ENCODE results near the gene MPG.

Gene MPG

GRCh38 chr16:42069-42457, 36.0 kb upstream of the MPG start:
- no peaks in the 10 kb centered on the region for H3K79me2 ChIP-seq (ENCODE audit: control insufficient read depth, insufficient read depth, low read length, poor library complexity)
- no peak overlapping the region for H2BK120ac ChIP-seq (ENCODE audit: insufficient read depth, low read length, poor library complexity)
- H3K4me2 ChIP-seq (ENCODE audit: low read length): no peak overlapping the region
- no peak for DNase-seq
- H4K12ac ChIP-seq (ENCODE audit: low read depth, low read length): no peak overlapping the region
- no peak overlapping the region for H3K9ac ChIP-seq (ENCODE audit: low read length)
- H3K9me3 ChIP-seq (ENCODE audit: insufficient read depth, low read depth, low read length): peaks cover 5% of the 10 kb centered on the region
- H2AK5ac ChIP-seq (ENCODE audit: low read length): no peak overlapping the region
- H3K4ac ChIP-seq (ENCODE audit: low read depth, low read length): no peak overlapping the region
- H2BK12ac ChIP-seq (ENCODE audit: low read length): no peak overlapping the region
- H3K4me1 ChIP-seq (ENCODE audit: control insufficient read depth in 1 of 2, insufficient read depth in 2 of 2, low read length in 2 of 2): no peaks in the 10 kb centered on the region
- H3K79me1 ChIP-seq (ENCODE audit: low read length): no peaks in the 10 kb centered on the region
- no peak overlapping the region for H2AFZ ChIP-seq (ENCODE audit: insufficient read depth, low read length, poor library complexity)
- H4K91ac ChIP-seq (ENCODE audit: low read depth, low read length): no peak overlapping the region
- no peak overlapping the region for H3K14ac ChIP-seq (ENCODE audit: low read length)
- H3K36me3 ChIP-seq (ENCODE audit: control insufficient read depth in 1 of 2, insufficient read depth in 2 of 2, low read length in 2 of 2): peaks cover 10 to 14% of the 10 kb centered on the region in 2 experiments
- no peaks in the 10 kb centered on the region for H3K27me3 ChIP-seq (ENCODE audit: insufficient read depth, low read length)
- WGBS (ENCODE audit: extremely low coverage, insufficient coverage, insufficient read length): no CpG with 5 or more reads among the region's 11 CpGs
- no peak overlapping the region for H3K18ac ChIP-seq (ENCODE audit: low read length)
- H3K27ac ChIP-seq (ENCODE audit: low read depth, low read length): no peak overlapping the region
- no peak overlapping the region for H3K23ac ChIP-seq (ENCODE audit: low read length)
- H3K4me3 ChIP-seq (ENCODE audit: low read depth, low read length): no peak overlapping the region
- no peak overlapping the region for H2BK5ac ChIP-seq (ENCODE audit: low read depth, low read length, poor library complexity)
- no peak overlapping the region for H4K8ac ChIP-seq (ENCODE audit: low read depth, low read length)

- Histone ChIP-seq H3K23ac (ENCODE audit: low read length) (no peak overlapping the region), H3K18ac (ENCODE audit: low read length) (no peak overlapping the region), H2AK5ac (ENCODE audit: low read length) (no peak overlapping the region), H2BK12ac (ENCODE audit: low read length) (no peak overlapping the region), H2BK5ac (ENCODE audit: low read depth, low read length, poor library complexity) (no peak overlapping the region), H4K12ac (ENCODE audit: low read depth, low read length) (no peak overlapping the region), H3K36me3 (ENCODE audit: control insufficient read depth in 1 of 2, insufficient read depth in 2 of 2, low read length in 2 of 2) (peaks cover 14 to 17% of the 10 kb centered on the region in 2 experiments), H3K9ac (ENCODE audit: low read length) (no peak overlapping the region), H3K4ac (ENCODE audit: low read depth, low read length) (no peak overlapping the region), H3K79me1 (ENCODE audit: low read length) (no peaks in the 10 kb centered on the region), H3K4me1 (ENCODE audit: control insufficient read depth in 1 of 2, insufficient read depth in 2 of 2, low read length in 2 of 2) (no peaks in the 10 kb centered on the region), H4K91ac (ENCODE audit: low read depth, low read length) (no peak overlapping the region), H3K4me3 (ENCODE audit: low read depth, low read length) (no peak overlapping the region), H3K27me3 (ENCODE audit: insufficient read depth, low read length) (no peaks in the 10 kb centered on the region), H3K9me3 (ENCODE audit: insufficient read depth, low read depth, low read length) (peaks cover 5% of the 10 kb centered on the region), H3K27ac (ENCODE audit: low read depth, low read length) (no peak overlapping the region), H3K4me2 (ENCODE audit: low read length) (no peak overlapping the region), H3K14ac (ENCODE audit: low read length) (no peak overlapping the region), H4K8ac (ENCODE audit: low read depth, low read length) (no peak overlapping the region), H2AFZ (ENCODE audit: insufficient read depth, low read length, poor library complexity) (no peak overlapping the region), H3K79me2 (ENCODE audit: control insufficient read depth, insufficient read depth, low read length, poor library complexity) (no peaks in the 10 kb centered on the region), H2BK120ac (ENCODE audit: insufficient read depth, low read length, poor library complexity) (no peak overlapping the region)
- WGBS (ENCODE audit: extremely low coverage, insufficient coverage, insufficient read length): no CpG with 5 or more reads among the region's 4 CpGs
- DNase-seq: no peak
Measured at GRCh38 chr16:42691-43090, 35.3 kb upstream of the MPG start.

- Histone ChIP-seq H2BK120ac (ENCODE audit: insufficient read depth, low read length, poor library complexity) (no peak overlapping the region), H2AFZ (ENCODE audit: insufficient read depth, low read length, poor library complexity) (no peak overlapping the region), H3K9me3 (ENCODE audit: insufficient read depth, low read depth, low read length) (peaks cover 5% of the 10 kb centered on the region), H3K27ac (ENCODE audit: low read depth, low read length) (no peak overlapping the region), H3K79me1 (ENCODE audit: low read length) (no peaks in the 10 kb centered on the region), H3K9ac (ENCODE audit: low read length) (no peak overlapping the region), H4K8ac (ENCODE audit: low read depth, low read length) (no peak overlapping the region), H3K79me2 (ENCODE audit: control insufficient read depth, insufficient read depth, low read length, poor library complexity) (no peaks in the 10 kb centered on the region), H4K91ac (ENCODE audit: low read depth, low read length) (no peak overlapping the region), H3K18ac (ENCODE audit: low read length) (no peak overlapping the region), H2AK5ac (ENCODE audit: low read length) (no peak overlapping the region), H3K27me3 (ENCODE audit: insufficient read depth, low read length) (no peaks in the 10 kb centered on the region), H2BK5ac (ENCODE audit: low read depth, low read length, poor library complexity) (no peak overlapping the region), H3K23ac (ENCODE audit: low read length) (no peak overlapping the region), H3K4me2 (ENCODE audit: low read length) (no peak overlapping the region), H4K12ac (ENCODE audit: low read depth, low read length) (no peak overlapping the region), H3K4me1 (ENCODE audit: control insufficient read depth in 1 of 2, insufficient read depth in 2 of 2, low read length in 2 of 2) (no peaks in the 10 kb centered on the region), H3K4ac (ENCODE audit: low read depth, low read length) (no peak overlapping the region), H3K4me3 (ENCODE audit: low read depth, low read length) (no peak overlapping the region), H3K14ac (ENCODE audit: low read length) (no peak overlapping the region), H2BK12ac (ENCODE audit: low read length) (no peak overlapping the region), H3K36me3 (ENCODE audit: control insufficient read depth in 1 of 2, insufficient read depth in 2 of 2, low read length in 2 of 2) (peaks cover 14 to 20% of the 10 kb centered on the region in 2 experiments)
- no peak for DNase-seq
- WGBS (ENCODE audit: extremely low coverage, insufficient coverage, insufficient read length): no CpG with 5 or more reads among the region's 5 CpGs
Measured at GRCh38 chr16:43294-43693, 34.7 kb upstream of the MPG start.

- no peak overlapping the region for H4K12ac ChIP-seq (ENCODE audit: low read depth, low read length)
- no peak overlapping the region for H2BK5ac ChIP-seq (ENCODE audit: low read depth, low read length, poor library complexity)
- H3K27ac ChIP-seq (ENCODE audit: low read depth, low read length): no peak overlapping the region
- H2AK5ac ChIP-seq (ENCODE audit: low read length): no peak overlapping the region
- H3K9me3 ChIP-seq (ENCODE audit: insufficient read depth, low read depth, low read length): peaks cover 5% of the 10 kb centered on the region
- no peak overlapping the region for H3K9ac ChIP-seq (ENCODE audit: low read length)
- H2AFZ ChIP-seq (ENCODE audit: insufficient read depth, low read length, poor library complexity): no peak overlapping the region
- no peaks in the 10 kb centered on the region for H3K79me2 ChIP-seq (ENCODE audit: control insufficient read depth, insufficient read depth, low read length, poor library complexity)
- H3K4me3 ChIP-seq (ENCODE audit: low read depth, low read length): no peak overlapping the region
- H3K27me3 ChIP-seq (ENCODE audit: insufficient read depth, low read length): no peaks in the 10 kb centered on the region
- H2BK12ac ChIP-seq (ENCODE audit: low read length): no peak overlapping the region
- no peak overlapping the region for H4K8ac ChIP-seq (ENCODE audit: low read depth, low read length)
- no peak for DNase-seq
- no peak overlapping the region for H4K91ac ChIP-seq (ENCODE audit: low read depth, low read length)
- no peak overlapping the region for H3K4me2 ChIP-seq (ENCODE audit: low read length)
- H3K36me3 ChIP-seq (ENCODE audit: control insufficient read depth in 1 of 2, insufficient read depth in 2 of 2, low read length in 2 of 2): peaks cover 15 to 20% of the 10 kb centered on the region in 2 experiments
- no peak overlapping the region for H3K14ac ChIP-seq (ENCODE audit: low read length)
- H2BK120ac ChIP-seq (ENCODE audit: insufficient read depth, low read length, poor library complexity): no peak overlapping the region
- no peaks in the 10 kb centered on the region for H3K79me1 ChIP-seq (ENCODE audit: low read length)
- H3K23ac ChIP-seq (ENCODE audit: low read length): no peak overlapping the region
- no peak overlapping the region for H3K18ac ChIP-seq (ENCODE audit: low read length)
- WGBS (ENCODE audit: extremely low coverage, insufficient coverage, insufficient read length): no CpG with 5 or more reads among the region's 8 CpGs
- no peaks in the 10 kb centered on the region for H3K4me1 ChIP-seq (ENCODE audit: control insufficient read depth in 1 of 2, insufficient read depth in 2 of 2, low read length in 2 of 2)
- H3K4ac ChIP-seq (ENCODE audit: low read depth, low read length): no peak overlapping the region
Measured at GRCh38 chr16:44655-45054, 33.4 kb upstream of the MPG start.
